GM21825 (cell line): ENCODE data around the gene SH3BP5L.

Experiments used
- ATAC-seq: cut with Tn5 transposase; IDR thresholded peaks from one replicate; pipeline ENCODE4 v1.9.1; 2021; ENCODE audit warnings: mild to moderate bottlenecking, moderate library complexity; ENCODE audit not compliant: unreplicated experiment

SH3BP5L gene

GRCh38 chr1:248825909-248826760, at the start of gene SH3BP5L:
TSS of gene SH3BP5L (minus strand) at chr1:248825915. CDS start at chr1:248824935, 980 bp downstream.
- peak; percentile 94 for ATAC-seq

GRCh38 chr1:248873993-248874533, 48.3 kb upstream of the SH3BP5L start:
- ATAC-seq: peak; percentile 66

DNA sequence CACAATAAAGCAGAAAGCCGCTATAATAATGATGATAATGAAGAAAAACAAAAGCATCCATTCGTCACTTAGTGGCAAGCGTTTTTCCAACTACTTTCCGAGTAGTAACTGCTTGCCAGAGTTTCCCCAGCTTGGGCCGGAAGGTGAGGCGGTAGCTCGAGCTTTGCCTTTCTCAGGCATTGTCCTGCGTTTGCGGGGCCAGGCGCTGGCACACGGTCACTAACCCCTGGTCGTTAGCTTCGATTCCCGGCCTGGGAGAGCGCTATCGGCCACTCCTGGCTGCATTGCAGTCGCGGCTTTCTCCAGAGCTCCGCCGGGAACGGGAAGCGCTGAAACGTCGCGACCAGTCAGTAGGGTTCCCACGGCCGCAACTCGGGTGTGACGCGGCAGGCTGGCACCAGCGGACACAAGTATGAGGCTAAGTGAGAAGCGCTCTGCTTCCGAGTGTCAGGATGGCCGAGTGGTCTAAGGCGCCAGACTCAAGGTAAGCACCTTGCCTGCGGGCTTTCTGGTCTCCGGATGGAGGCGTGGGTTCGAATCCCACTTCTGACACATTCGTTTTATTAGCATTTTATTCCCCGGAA, 47.8 kb upstream of the SH3BP5L start:
- peak; percentile 81 for ATAC-seq

DNA sequence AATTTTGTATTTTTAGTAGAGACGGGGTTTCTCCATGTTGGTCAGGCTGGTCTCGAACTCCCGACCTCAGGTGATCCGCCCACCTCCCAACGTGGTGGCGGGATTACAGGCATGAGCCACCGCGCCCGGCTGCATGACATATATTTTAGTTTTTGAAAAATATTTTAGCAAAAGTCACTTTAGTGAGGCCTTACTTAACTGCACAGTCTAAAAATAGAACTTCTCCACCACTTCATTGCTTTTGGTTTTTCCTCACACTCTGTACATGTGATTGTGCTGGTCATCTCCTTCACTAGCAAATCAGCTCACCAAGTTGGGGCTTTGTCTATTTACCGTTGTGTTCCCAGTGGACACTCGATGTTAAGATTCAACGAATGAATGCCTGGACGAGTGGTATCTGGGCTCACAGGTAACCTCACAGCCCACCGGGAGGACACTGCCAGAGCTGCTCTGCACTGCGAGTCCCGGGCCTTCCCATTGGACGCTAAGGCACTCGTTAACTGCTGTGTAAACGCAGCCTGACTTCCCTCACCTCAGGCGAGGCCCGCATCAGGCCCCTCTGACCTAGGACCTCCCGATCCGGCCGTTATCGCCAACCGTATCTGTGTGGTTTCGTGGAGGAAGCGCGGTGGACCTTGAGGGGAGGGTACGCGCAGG, 47.2 kb upstream of the SH3BP5L start:
- peak; percentile 37 for ATAC-seq

DNA sequence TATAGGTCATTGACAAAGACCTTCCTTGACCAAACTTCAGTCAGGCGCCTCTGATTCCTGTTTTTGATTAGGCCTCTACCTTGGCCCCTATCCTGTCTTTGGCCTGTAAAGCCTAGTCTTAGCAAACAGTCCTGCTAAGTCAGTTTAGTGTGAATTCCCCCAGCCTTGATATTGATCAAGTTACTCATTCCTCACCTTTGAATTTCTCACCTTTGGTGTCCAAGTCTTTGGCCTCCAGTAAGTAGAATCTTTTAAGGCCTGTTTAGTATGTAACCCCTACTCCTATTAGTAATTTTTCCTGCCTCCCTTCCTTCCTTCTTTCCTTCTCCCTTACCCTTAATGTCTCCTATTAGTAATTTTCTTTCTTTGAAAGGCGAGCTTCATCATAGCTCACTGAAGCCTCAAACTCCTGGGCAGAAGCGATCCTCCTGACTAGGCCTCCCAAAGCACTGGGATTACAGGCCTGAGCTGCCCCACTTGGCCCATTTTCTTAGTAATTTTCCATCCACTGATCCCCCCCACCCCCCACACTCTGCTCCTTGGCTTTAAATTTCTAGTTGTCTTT, 46.2 kb upstream of the SH3BP5L start:
- no peak for ATAC-seq

GRCh38 chr1:248862998-248863881, 37.5 kb upstream of the SH3BP5L start:
- peak; percentile 67 for ATAC-seq

- peak; percentile 14 for ATAC-seq
These were observed 36.9 kb upstream of the SH3BP5L start for GRCh38 chr1:248862695-248862997.

DNA sequence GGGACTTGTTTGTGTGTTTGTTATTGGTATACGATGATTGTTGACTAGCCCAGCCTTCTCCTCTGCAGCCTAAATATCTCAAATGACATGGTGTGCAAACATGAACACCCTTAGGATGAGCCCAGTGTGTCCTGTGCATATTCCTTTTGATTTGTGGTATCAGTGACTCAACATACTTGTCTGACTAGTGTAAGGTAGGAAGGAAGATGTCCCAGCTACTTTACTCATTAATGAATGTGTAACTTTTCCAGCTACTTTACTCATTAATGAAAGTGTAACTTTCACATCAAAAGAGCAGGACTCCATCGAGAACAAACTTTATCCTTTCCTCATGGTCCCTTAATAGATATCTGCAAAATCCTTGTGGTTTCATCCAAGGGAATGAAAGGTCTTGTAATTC, 35.9 kb upstream of the SH3BP5L start:
- ATAC-seq: no peak

DNA sequence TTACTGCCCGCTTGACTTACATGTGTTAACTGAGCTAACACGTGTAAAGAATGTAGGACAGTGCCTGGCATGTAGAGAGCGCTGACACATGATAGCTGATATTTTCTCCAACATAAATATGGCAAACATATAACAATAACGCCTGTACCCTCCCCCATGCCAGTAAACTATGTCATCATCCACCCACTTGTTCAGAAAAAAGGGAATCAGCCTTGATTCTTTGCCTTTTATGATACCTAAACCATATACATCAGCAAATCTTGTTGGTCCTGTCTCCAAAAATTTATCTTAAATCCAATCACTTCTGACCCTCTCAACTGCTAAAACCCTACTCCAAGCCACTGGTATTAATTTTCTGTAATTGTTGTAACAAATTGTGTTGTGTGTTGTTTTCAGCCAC, 34.3 kb upstream of the SH3BP5L start:
- ATAC-seq: no peak

DNA sequence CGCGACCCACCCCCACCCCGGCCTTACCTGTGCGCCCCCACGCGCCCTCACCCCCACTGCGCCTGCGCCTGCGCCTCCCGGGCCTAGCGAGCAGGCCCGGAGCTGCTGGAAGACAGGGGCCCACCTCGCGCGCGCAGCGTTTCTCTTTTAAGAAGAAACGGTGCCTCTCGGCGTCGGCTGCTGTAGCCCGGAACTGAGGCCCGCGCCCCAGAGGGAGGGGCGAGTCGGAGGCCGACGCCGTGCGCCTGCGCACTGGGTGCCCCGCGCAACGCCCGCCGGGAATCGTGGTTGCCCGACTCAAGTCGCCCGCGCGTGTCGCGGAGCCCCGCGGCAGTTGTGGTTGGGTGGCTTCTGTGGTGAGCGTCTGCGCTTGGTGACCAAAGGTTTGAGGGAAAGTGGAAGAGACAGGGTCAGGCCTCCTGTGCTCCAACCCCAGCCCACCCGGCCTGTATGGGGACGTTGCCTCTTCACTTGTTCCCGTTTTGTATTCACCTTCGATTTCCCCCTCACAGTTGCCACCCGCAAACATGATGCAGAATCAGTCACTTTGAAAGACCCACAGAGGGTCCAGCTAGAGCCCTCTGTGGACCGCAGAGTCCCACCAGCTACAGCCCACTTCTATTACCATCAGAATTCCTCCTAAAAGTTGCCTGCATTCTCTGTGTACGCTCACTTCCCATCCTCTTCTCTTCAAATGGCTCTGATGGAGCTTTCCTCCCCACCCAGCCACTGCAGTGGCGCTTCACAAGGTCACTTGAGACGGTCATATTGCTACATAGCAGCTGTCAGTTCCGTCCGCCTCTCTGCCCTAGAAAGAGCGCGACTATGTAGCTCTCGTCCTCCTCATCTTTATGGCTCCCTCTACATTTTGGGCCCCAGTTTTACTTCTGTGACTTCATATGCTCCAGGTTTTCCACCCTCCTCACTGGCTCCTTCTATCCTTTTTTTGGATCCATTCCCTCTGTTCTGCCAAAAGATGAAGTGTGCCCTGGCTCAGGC, 33.5 kb upstream of the SH3BP5L start, which contains the start of gene ZNF692:
Gene ZNF692, minus strand, starts transcription at position 195 of the 999 bp plus-strand sequence. CDS start 776 bp downstream, outside the sequence.
- ATAC-seq: peak; percentile 76

DNA sequence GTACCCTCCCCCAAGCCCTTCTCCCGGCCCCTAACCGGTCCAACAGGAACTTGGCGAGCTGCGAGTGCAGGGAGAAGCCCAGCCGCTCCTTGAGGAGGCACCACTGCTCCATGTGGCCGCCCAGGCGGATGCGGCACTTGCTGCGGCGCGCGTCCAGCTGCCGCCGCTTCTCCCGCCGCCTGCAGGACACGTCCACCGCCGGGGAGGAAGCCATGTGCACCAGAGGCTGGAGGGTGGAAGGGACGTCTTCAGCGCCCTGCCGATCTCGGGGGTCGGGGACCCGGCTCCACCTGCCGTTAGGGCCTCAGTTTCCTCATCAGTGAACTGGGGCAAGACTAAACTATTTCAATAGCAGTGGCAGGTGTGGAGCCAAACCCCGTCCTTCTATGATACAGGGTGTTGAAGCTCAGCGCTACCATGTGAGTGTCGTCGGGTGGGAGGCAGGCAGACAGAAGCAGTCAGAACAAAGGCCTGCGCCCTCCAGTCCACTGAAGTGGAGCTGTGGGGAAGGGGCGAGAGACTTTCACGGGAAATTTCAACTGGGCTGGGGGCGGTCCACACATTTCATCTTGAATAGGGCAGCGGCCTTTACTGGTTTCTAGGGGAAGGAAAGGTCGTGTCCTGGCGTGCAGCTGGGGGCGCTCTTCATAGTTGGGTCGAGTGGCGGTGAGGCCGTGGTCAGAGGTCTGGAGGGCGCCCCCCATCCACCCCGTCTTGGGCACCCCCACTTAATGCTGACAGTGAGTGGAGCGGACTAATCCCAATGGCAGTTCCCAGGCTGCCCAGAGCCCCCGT, 32.6 kb upstream of the SH3BP5L start:
- peak; percentile 34 for ATAC-seq

- ATAC-seq: peak; percentile 0
These were observed 32.0 kb upstream of the SH3BP5L start for GRCh38 chr1:248857749-248858095.

DNA sequence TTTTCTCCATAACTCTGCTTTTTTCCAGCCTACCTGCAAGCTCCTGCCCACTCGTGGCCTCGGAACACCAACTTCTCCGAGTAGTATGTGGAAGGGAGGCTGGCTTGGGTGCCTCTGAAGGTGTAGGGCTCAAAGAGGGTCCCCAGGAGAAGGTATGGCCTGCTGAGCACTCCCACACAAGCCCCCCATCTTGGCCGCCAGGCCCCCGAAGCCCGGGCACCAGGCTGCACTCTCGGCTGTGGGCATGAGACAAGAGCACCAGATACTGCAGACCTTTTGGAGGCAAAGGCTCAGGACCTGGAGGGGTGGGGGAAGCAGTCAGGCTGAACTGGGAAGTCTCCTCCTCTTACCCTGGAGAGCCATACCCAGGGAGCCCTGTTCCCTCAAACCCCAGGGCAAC, 31.5 kb upstream of the SH3BP5L start:
- ATAC-seq: no peak

GRCh38 chr1:248856176-248856575, 30.5 kb upstream of the SH3BP5L start:
- no peak for ATAC-seq

DNA sequence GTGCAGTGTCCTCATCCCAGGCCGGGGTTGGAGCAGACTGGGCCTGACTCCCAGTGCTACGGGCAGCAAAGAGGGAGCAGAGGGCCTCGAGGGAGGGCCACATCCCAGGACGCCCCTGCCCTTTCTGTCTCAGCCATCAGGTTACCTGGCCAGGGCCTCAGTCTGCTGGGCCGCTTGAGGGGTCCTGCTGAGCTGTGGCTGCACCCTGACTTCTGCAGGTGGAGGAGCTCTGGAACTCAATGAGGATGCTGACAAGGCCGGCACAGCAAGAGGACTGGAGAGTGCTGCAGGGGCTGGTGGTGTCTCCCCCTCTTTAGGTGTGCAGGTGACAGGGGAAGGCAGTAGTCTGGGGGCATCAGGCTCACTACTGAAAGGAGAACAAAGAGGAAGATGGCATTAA, 29.9 kb upstream of the SH3BP5L start:
- no peak for ATAC-seq

DNA sequence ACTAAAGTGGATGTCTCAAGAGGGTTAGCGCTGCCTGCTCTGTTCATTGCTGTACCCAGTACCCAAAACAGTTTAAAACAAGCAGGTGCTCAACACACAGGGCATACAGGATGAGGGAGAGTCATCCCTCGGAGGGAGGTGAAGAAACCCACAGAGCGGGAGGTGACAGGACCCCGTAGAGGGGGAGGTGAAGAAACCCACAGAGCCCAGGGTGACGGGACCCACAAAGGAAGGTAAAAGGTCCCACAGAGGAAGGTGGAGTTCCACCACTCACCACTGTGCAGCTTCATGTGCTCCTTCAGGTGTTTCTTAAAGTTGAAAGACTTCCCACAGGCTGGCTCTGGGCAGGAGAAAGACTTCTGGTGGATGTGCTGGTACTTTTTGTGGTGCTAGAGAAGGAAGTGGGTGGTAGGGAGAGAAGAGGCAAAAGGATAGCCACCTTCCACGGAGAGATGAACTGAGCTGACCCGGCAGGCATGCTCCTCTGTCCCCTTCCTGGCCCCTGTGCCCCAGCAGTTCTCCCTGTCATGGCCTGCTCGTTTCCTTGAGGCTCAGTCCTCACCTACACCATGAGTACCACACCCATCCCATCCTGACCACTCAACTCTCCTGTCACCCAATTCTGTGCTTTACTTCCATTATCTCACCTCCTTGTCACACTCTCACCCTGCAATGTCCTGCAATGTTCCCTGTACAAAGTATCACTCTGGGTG, 28.1 kb upstream of the SH3BP5L start:
- no peak for ATAC-seq

GRCh38 chr1:248852481-248853405, 27.0 kb upstream of the SH3BP5L start:
- no peak for ATAC-seq
